ENCODE results near the gene KRT36. TPM values are rescaled to one million over a fixed set of nuclear protein-coding genes. Genes with fewer than 3 reads are reported as not detected.
A peak's percentile ranks its signal among the peaks of the same experiment; 100 is the strongest.

KRT36 gene
- polyA plus RNA-seq, 1 donor (not counting 4 experiments of a cell fraction or from before 2014, with no cell fraction given): not detected

GRCh38 chr17:41511116-41511515 lies 21.4 kb upstream of the KRT36 start:
- Histone ChIP-seq H3K27ac (ENCODE audit: control insufficient read depth, insufficient read depth, low read length) (no peak overlapping the region), H3K4me2 (ENCODE audit: control insufficient read depth, extremely low read depth, insufficient read depth, low read depth, low read length) (no peak overlapping the region), H3K79me2 (ENCODE audit: control insufficient read depth, insufficient read depth, low read length) (no peaks in the 10 kb centered on the region), H4K20me1 (ENCODE audit: control insufficient read depth, extremely low read depth, insufficient read depth, low read length) (no peaks in the 10 kb centered on the region), H3K36me3 (ENCODE audit: control insufficient read depth in 2 of 2, extremely low read depth in 1 of 2, insufficient read depth in 2 of 2, low read length in 2 of 2) (peaks cover 0 to 6% of the 10 kb centered on the region in 2 experiments), H3K4me3 (ENCODE audit: control insufficient read depth in 2 of 3, extremely low read depth in 1 of 3, insufficient read depth in 2 of 3, low read depth in 1 of 3, low read length in 3 of 3) (no peak overlapping the region), H3K9ac (ENCODE audit: control insufficient read depth, extremely low read depth, insufficient read depth, low read length) (no peak overlapping the region), H3K9me1 (ENCODE audit: control insufficient read depth, extremely low read depth, insufficient read depth, low read length) (peaks cover 2% of the 10 kb centered on the region), H3K4me1 (ENCODE audit: control insufficient read depth, extremely low read depth, insufficient read depth, low read length) (peaks cover 33% of the 10 kb centered on the region), H2AFZ (ENCODE audit: control insufficient read depth, low read length) (no peak overlapping the region), H3K27me3 (ENCODE audit: control insufficient read depth, extremely low read depth, insufficient read depth, low read length) (no peaks in the 10 kb centered on the region), H3K9me3 (ENCODE audit: control insufficient read depth, low read depth, low read length) (no peaks in the 10 kb centered on the region)
- FAIRE-seq (peak; percentile 34), DNase-seq (ENCODE audit: low read depth, low spot score) (no peak)
- dilution Hi-C loops (cut with MboI; ENCODE audit: extremely low pct_ligation_motif_present, low sequenced_read_pairs): no loop called here
- TF ChIP-seq EZH2 (IDR thresholded peaks at IDR 0.05; ENCODE audit: low read length) (no peak), CTCF (optimal IDR thresholded peaks at IDR 0.05 in 1 of 3, IDR thresholded peaks at IDR 0.05 in 1 of 3, conservative IDR thresholded peaks at IDR 0.05 in 1 of 3; ENCODE audit: extremely low read depth in 1 of 3, insufficient read depth in 2 of 3, low read length in 3 of 3) (no peak)

DNA sequence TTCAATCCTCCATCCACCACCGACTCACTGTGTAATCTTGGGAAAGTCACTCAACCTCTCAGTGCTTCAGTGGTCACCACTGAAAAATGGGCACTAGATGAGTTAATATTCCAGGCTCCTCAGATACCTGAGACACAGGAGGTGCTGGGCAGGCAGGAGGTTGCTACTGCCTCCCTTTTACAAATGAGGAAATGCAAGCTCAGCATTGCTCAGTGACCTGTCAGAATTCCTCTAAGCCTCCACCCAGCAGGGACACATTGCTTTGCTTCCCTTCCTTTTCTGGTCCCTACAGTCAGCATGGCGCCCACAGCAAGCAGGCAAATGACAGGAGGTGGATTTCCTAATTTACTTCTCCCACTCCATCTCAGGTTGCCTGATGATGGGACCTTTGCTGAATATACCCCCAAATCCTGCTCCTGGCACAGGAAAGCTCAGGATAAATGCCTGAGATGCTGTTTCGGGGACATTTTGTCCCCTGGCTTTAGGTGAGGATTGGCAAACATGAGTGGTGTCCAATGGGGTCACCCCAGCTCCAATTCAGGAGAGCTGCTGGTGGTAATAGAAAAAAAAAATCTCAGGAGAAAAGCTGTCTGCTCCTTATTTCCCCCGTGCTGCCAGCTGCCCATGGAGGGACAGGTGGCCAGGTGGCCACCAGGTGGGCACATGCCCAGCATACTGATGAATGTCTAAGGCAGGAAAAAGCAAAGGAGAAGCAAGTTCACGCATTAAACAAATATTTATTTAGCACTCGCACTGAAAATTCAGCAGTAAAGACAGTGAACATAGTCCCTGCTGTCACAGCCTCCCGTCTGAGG lies 20.7 kb upstream of the KRT36 start:
- Histone ChIP-seq H3K27ac (ENCODE audit: control insufficient read depth, insufficient read depth, low read length) (no peak overlapping the region), H4K20me1 (ENCODE audit: control insufficient read depth, extremely low read depth, insufficient read depth, low read length) (no peaks in the 10 kb centered on the region), H3K4me1 (ENCODE audit: control insufficient read depth, extremely low read depth, insufficient read depth, low read length) (peaks cover 29% of the 10 kb centered on the region), H3K79me2 (ENCODE audit: control insufficient read depth, insufficient read depth, low read length) (no peaks in the 10 kb centered on the region), H3K27me3 (ENCODE audit: control insufficient read depth, extremely low read depth, insufficient read depth, low read length) (no peaks in the 10 kb centered on the region), H3K4me3 (ENCODE audit: control insufficient read depth in 2 of 3, extremely low read depth in 1 of 3, insufficient read depth in 2 of 3, low read depth in 1 of 3, low read length in 3 of 3) (no peak overlapping the region), H3K9me3 (ENCODE audit: control insufficient read depth, low read depth, low read length) (no peaks in the 10 kb centered on the region), H3K9ac (ENCODE audit: control insufficient read depth, extremely low read depth, insufficient read depth, low read length) (no peak overlapping the region), H3K36me3 (ENCODE audit: control insufficient read depth in 2 of 2, extremely low read depth in 1 of 2, insufficient read depth in 2 of 2, low read length in 2 of 2) (no peaks in the 10 kb centered on the region), H3K9me1 (ENCODE audit: control insufficient read depth, extremely low read depth, insufficient read depth, low read length) (peaks cover 2% of the 10 kb centered on the region), H2AFZ (ENCODE audit: control insufficient read depth, low read length) (no peak overlapping the region), H3K4me2 (ENCODE audit: control insufficient read depth, extremely low read depth, insufficient read depth, low read depth, low read length) (no peak overlapping the region)
- dilution Hi-C loops (cut with MboI; ENCODE audit: extremely low pct_ligation_motif_present, low sequenced_read_pairs): no loop called here
- DNase-seq (ENCODE audit: low read depth, low spot score) (no peak), FAIRE-seq (peak; percentile 61)
- TF ChIP-seq CTCF (optimal IDR thresholded peaks at IDR 0.05 in 1 of 3, IDR thresholded peaks at IDR 0.05 in 1 of 3, conservative IDR thresholded peaks at IDR 0.05 in 1 of 3; ENCODE audit: extremely low read depth in 1 of 3, insufficient read depth in 2 of 3, low read length in 3 of 3) (peak in 1 of 3 experiments; percentile 14), EZH2 (IDR thresholded peaks at IDR 0.05; ENCODE audit: low read length) (no peak)
